EH (cell line): ENCODE data around the gene CTPS2.
"Not testable (repeated sequence)": the region's sequence is repeated elsewhere in the genome, so short reads cannot be mapped to it uniquely, and the experiment has no call there.

Source experiments
- DNase-seq: peaks from one replicate; pipeline ENCODE4 v3.0.0-alpha.2; 2015; ENCODE audit warnings: low read depth

CTPS2 gene

DNA sequence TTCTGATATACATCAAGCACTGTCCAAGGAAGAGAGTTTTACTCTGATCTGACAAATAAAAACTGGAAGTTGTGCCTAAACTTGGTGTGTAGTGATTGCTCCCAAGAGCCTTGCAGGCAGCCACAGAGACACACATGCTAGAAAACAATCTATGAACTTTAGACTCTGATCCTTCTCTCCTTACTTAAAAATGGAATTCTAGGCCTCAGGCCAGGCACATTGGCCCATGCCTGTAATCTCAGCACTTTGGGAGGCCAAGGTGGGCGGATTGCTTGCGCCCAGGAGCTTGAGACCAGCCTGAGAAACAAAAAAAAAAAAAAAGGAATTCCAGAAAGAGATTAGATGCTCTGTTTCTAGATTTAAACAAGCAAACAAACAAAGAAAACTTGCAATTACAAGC lies 108.1 kb downstream of the CTPS2 start:
- DNase-seq: no peak

DNA sequence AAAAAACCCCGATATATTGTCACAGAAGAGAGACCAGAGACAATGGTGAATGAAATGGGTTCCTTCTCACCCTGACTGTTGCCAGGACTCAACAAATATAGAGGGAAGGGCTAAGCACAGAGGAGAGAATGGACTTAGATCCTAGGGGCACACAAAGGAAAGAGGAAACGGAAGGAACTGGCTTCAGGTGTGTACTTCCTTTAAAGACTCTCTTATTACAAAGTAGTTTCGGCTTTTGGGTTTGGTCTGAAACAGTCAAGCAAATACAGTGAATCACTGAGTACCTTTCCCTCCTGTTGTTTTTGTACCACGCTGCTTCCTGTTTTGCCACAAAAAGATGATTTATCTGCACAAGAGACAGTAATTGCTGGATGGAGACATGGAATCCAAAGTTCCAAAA lies 108.6 kb downstream of the CTPS2 start:
- peak; percentile 9 for DNase-seq

DNA sequence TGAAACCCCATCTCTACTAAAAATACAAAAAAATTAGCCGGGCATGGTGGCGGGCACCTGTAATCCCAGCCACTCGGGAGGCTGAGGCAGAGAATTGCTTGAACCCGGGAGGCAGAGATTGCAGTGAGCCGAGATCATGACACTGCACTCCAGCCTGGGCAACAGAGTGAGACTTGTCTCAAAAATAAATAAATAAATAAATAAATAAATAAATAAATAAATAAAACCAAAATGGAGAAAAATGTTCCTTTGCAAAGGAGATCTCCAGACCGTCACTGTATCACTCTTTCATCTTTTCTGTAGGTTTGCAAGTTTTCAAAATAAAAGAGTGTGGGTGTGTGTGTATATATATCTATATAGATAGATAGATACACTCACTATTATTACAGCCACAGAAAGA lies 109.2 kb downstream of the CTPS2 start:
- not testable (repeated sequence) for DNase-seq

DNA sequence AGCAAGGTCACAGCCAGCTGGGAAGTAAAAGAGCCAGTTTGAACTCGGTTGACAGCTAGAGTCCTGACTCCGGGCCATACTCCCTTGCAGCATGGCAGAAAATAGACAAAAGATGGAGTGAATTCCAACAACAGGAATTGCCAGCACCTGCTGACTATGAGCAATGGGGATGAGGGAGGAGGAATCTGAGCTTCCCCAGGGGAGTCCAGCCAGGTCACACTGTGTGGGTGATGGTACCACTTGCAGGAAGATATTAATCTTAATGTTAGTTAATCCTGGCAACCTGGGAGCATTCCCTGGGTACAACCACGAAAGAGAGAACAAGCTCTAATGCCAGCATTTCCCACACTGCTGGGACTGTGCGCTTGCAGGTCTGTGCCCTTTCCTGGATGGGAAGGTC lies 110.6 kb downstream of the CTPS2 start:
- DNase-seq: no peak

GRCh38 chrX:16594490-16594889 lies 118.0 kb downstream of the CTPS2 start:
- DNase-seq: no peak

DNA sequence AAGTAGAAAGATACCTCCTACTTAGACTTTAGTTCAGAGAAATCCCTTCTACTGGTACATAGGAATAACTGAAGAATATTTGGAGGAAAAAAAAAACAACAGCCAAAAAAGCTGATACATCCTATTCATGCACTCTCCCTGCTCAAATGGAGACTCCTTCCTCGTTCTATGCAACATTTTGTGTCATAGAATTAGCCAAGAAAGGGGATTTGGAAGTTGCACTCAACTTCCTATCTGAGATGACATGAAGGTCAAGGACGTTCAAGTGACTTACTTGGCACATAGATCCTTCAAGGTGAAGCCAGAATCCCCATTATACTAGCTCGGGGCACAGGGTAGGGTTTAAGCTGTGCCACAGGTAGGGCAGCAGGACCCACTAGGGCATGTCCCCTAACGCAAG lies 118.7 kb downstream of the CTPS2 start:
- DNase-seq: no peak

DNA sequence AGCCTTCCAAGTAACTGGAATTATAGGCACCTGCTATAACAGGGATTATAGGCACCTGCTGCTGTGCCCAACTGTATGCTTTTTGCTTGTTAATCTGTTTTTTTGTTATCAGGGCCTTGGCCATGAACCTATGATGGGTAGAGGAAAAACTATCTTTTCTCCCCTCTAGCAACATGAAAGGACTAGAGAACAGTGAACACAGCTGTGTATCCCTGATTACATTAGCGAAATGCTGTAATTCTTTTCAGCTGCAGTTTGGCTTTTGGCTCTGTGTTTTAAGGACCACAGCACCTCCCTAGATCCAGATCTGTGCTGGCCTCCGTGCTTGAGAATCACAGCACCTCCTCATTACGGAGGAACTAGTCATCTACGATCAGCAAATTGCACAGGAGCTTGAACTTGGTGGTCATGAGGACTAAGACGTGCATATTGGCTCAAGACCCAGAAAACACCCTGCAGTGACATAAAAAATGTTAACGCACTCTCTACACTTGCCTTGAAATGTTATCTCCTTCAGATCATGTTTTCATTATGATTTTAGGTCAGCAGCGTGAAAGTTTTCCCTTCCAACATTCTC lies 120.2 kb downstream of the CTPS2 start:
- no peak for DNase-seq

DNA sequence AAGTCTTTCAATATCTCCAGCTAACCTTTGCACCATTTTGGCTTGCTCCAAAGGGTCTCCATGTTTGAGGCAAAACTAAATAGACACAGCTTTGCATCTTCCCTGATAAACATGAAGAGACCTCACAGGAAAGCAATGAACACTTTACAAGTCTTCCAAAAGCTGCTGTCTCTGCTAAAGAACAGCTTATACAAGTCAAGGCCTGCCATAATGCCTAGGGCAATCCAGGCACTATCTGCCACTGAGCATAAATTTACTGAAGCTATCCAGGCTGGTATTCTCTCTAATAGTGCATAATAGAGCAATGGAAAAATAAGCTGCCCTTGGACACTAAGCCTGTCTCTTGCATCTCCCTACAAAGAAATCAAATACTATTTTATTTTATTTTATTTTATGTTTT lies 122.6 kb downstream of the CTPS2 start:
- no peak for DNase-seq

GRCh38 chrX:16589211-16589610 lies 123.3 kb downstream of the CTPS2 start:
- DNase-seq: peak; percentile 54

GRCh38 chrX:16588266-16588665 lies 124.2 kb downstream of the CTPS2 start:
- no peak for DNase-seq

- no peak for DNase-seq
Observed at GRCh38 chrX:16587836-16588235, 124.6 kb downstream of the CTPS2 start.

DNA sequence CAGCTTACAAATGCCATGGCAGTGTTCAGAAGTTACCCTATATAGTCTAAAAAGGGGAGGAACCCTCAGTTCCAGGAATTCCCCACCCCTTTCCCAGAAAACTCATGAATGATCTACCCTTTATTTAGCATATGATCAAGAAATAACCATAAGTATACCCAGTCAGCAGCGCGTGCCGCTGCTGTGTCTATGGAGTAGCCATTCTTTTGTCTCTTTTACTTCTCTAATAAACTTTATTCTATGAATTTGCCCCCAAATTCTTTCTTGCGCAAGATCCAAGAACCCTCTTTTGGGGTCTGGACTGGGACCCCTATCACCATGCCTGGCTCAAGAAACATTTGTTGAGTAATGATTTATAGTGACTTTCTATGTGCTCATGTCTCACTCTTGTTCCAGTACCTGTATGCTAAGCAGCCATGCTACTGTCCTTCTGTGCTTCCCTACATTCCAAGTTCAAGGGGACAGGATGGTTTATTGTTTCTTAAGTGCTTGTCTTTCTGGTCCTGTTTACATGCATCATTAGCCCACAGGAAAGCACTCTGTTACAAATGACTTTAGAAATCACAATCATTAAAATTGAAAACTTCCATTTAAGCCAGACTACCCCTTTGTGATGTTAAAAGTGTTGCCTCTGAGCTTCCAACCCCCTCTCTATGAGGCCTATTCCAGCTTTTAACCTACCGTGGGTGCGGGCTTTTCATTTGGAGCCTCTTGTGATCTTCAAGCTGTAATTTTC lies 125.9 kb downstream of the CTPS2 start:
- no peak for DNase-seq

DNA sequence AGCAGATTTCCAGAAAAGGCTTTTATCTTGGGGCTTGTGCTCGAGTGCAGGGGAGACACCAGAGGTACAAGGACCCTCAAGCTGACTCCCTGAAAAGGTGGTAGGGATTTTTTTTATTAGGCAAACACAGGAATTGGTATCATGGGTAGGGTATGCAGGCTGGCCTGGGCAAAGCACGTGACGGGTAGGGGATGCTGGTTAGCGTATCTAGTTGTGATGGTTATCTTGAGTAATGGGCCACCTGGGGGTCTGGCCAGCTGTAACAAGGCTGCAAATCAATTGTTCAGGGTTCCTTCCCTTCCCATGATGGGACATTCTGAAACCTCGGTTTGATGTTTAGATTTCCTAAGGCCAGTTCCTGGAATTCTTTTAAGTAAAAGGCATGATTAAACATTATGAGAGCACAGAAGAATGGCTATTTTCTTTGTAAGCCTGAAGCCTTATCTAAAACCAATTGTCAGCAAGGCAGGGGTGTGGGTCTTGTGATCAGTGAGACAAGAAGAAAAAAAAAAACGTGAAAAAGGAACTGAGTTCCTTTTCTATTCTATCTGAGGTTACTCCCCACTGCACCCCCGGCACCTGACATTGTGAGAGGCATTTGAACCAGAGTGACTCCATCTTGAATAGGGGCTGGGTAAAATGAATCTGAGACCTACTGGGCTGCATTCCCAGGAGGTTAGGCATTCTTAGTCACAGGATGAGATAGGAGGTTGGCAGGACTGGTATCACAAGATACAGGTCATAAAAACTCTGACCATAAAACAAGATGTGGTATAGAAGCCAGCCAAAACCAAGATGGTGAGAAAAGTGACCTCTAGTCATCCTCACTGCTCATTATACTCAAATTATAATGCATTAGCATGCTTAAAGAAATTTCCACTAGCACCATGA lies 126.7 kb downstream of the CTPS2 start:
- DNase-seq: no peak

- not testable (repeated sequence) for DNase-seq
Observed at GRCh38 chrX:16580004-16580797, 132.3 kb downstream of the CTPS2 start.

DNA sequence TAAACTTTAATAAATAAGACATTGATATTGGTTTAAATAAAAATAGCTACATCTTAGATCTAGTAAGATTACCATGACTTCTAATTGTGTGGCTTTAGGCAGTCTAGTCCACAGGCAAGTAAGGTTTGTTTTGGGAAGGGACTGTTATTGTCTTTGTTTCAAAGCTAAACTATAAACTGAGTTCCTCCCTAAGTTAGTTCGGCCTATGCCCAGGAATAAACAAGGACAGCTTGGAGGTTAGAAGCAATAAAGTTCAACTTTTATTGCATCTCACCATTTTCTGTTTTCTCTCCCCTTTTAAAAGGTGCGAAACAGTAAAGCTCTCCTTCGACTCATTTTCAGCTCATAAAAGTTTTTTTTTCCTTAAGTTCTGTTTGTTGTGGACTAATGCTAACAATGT lies 133.0 kb downstream of the CTPS2 start:
- DNase-seq: no peak

DNA sequence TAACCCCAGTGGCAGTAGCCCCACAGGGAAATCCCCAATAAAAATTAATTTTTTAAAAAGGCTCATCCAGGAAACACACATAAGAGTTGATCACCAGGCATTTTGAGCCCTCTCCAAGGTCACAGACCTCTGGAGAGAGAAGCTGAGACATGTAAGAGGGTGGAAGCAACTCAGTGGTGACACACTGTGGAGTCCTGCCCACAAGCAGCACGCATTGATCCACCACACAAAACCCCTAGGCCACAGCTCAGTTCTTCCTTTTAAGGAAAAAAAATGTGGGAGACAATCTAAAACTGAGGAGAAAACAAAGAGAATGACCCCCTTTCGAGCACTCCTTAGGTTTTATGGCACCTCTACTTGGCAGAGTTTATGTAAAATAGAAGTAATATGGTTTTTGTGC lies 134.3 kb downstream of the CTPS2 start:
- DNase-seq: peak; percentile 64

- DNase-seq: no peak
Observed at GRCh38 chrX:16577483-16578029, 134.9 kb downstream of the CTPS2 start.

DNA sequence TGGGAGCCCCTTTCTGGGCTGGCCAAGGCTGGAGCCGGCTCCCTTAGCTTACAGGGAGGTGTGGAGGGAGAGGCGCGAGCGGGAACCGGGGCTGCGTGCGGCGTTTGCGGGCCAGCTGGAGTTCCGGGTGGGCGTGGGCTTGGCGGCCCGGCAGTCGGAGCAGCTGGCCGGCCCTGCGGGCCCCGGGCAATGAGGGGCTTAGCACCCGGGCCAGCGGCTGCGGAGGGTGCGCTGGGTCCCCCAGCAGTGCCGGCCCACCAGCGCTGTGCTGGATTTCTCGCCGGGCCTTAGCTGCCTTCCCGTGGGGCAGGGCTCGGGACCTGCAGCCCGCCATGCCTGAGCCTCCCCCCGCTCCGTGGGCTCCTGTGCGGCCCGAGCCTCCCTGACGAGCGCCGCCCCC lies 137.1 kb downstream of the CTPS2 start:
- not testable (repeated sequence) for DNase-seq

GRCh38 chrX:16573781-16574180 lies 138.7 kb downstream of the CTPS2 start:
- peak; percentile 72 for DNase-seq

GRCh38 chrX:16567681-16568080 lies 144.8 kb downstream of the CTPS2 start:
- no peak for DNase-seq

DNA sequence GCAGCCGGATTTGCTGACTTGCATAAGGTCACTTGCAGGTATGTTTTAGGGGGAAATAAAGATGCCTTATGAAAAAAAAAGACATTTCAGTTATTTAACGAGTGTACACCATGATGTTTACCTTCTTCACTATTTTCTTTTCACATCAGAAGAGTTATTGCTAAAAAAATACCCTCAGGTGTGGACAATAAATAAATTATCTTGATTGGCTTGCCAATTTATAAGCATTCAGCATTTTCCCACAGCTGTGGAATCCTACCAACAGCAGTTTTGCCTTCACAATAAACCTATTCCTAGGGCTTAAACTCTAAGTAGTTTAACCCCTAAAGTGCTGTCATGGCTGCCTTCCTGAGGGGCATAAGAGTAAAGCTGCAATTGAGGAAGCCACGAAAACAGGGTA lies 145.9 kb downstream of the CTPS2 start:
- DNase-seq: no peak

- DNase-seq: no peak
Observed at GRCh38 chrX:16560173-16560572, 152.3 kb downstream of the CTPS2 start.
